Forelimb muscle (tissue), 1 donor: ENCODE results near the gene CD40LG. TPM values are rescaled to one million over a fixed set of nuclear protein-coding genes. Genes with fewer than 3 reads are reported as not detected.

Source experiments
- DNase-seq: peaks from one replicate; pipeline ENCODE4 v3.0.0-alpha.2; 2013; ENCODE audit warnings: low read depth
- polyA plus RNA-seq: library from polyadenylated mRNA; unstranded; fragments of 120-200 nt; gene quantifications from one replicate; pipeline ENCODE4 v1.2.1, GENCODE V29; 2013; ENCODE audit not compliant: insufficient read length

Gene CD40LG
- polyA plus RNA-seq, 1 donor = not detected

DNA sequence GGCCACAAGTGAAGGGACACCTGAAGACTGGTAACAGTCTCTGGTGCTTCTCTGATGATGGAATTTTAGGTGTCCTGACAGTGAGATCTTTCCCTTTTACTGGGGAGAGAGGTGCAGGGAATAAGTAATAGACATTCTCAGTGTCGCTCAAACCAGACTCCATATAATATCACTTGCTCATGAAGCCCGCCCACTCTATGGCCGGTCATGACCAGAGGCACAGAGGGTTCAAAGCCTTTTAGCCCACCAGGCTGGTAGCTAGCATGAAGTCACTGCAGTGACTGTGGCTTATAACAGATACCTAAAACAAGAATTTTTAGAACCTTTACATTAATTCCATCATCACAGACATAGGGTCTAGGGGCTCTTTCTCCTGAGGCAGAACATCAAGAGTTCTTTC, 2.9 kb downstream of the CD40LG start:
- DNase-seq = no peak

DNA sequence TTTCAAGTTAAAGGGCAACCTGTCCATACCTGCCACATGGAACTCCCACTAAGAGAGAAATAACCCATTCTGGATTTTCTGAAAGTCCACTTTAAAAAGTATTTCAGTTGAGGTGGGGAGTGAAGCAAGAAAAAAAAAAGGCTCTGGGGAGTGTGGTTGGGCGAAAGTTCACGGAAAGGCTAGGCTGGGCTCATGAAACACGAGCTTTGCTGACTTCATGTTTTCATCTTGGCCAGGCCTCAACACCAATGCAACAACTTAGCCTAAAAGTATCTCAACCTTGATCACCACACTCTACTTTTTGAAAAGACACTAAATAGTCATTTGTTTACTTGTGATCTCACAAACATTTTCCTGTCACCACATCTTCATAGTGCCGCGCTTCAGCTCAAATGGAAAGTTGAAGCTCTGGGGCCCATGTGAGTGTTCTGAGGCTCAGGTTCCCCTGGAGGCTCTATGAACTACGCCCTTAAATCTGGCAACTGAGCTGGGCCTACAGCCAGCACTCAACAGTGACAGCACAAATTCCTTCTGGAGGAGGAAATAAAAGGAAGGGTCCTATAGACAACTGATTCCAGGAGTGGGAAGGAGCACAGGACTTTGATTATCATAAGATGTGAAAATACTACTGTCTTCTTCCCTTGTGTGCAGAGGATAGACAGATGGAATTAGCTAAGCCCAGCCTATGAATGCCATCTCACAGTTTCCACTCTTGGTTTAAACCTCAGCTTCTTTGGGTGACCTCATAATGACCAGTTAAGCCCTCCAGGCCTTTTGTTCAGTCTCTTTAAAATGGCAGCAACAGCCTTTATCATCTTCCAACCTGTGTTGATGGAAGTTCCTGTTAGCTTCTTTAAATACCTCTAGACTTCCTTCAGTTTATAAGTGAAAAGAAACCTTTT, 5.1 kb downstream of the CD40LG start:
- no peak for DNase-seq

DNA sequence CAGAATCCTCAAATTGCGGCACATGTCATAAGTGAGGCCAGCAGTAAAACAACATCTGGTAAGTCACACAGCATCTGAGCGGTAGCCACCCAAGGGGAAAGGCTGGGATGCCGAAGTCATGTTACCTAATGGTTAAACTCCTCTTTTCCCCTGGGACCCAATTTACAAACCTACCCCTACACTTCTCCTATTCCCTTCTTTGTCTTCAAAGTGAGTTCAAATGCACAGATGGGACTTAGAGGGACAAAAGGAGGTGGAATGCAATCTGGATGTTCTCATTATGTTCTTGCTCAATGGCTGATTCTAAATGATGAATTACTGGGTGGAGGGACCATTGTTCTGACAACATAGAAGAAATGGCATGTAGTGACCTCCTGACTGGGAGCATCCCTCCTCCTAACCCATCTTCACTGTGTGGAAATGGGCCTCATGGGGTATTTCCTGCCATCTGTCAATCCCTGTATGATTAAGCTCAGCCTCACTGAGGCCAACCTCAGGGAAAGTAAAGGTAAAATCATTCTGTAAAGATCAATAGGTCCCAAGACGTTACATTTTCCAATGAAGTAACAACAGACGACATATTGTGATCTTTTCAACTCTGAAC, 8.5 kb downstream of the CD40LG start:
- DNase-seq = no peak

DNA sequence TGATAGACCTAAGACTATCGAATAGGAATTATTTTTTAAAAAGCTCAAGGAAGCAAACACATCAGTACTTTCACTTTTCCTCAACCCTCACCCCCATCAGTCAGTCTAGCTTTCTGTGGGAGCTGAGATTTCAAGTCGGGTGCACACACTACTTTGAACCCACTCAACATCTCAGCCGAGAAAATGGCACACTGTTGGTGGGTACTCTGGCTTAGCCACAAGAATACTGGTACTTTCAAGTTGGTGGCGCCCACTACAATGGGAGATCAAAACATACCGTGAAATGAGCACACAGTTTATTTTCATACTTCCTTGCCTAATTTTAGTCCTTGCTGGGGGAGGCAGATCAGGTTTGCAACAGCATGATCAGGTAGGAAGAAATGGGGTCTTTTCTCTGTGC, 10.2 kb downstream of the CD40LG start:
- no peak for DNase-seq

DNA sequence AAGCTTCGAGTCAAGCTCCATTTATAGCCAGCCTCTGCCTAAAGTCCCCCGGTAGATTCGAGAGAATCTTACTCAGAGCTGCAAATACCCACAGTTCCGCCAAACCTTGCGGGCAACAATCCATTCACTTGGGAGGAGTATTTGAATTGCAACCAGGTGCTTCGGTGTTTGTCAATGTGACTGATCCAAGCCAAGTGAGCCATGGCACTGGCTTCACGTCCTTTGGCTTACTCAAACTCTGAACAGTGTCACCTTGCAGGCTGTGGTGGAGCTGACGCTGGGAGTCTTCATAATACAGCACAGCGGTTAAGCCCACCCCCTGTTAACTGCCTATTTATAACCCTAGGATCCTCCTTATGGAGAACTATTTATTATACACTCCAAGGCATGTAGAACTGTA, 11.2 kb downstream of the CD40LG start:
- DNase-seq = no peak

DNA sequence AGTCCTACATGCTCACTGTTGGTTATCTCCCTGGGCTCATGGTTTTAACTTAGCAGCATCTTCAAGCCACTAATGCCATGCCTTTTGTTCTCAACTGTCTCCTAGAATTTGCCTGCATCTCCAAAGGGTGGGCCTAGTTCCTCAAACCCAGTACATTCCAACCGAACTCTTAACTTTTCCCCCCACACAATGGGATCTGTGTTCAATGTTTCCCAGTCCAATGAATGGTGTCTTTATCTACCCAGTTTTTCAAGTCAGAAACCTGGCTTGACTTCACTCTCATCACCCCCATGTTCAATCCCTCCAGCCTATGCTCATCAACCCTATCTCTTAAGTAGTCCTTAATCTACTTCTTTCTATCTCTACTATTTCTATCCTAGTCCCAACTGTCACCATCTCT, 12.9 kb downstream of the CD40LG start:
- no peak for DNase-seq

DNA sequence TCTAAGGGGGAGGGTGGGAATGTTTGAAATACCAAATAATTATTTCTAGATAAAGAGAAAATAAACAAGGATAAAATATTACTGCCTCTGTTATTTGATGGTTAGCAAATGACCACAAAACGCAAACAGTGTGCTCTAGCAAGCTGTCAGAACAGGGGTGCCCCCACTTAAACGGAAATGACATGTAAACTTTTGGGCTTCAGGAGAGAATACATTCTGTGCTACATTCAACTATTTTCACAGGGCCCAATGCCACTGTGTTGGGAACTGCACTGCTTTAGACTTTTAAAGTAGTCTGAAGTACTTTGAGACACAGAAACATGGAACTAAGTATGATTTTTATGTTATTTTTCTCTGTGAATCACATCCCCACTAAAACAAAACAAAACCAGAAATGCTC, 14.1 kb downstream of the CD40LG start:
- DNase-seq = no peak

DNA sequence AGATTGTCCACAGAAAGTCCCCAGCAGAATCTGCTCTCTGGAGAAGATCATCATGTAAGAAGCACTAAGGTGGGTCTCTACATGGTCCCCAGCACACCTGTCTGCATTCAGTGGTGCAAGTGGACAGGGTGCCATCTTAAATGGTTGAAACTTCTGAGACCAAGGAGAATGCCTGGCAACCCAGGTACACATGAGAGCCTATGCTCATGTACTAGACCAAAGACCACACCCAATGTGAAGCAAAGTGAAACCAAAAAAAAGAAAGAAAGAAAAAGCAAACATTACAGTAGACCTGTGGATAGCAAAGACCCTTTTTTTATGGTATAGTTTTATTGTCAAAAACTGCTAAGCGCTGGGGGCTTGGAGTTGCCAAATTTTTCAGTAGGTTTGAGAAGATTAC, 15.0 kb downstream of the CD40LG start:
- no peak for DNase-seq

DNA sequence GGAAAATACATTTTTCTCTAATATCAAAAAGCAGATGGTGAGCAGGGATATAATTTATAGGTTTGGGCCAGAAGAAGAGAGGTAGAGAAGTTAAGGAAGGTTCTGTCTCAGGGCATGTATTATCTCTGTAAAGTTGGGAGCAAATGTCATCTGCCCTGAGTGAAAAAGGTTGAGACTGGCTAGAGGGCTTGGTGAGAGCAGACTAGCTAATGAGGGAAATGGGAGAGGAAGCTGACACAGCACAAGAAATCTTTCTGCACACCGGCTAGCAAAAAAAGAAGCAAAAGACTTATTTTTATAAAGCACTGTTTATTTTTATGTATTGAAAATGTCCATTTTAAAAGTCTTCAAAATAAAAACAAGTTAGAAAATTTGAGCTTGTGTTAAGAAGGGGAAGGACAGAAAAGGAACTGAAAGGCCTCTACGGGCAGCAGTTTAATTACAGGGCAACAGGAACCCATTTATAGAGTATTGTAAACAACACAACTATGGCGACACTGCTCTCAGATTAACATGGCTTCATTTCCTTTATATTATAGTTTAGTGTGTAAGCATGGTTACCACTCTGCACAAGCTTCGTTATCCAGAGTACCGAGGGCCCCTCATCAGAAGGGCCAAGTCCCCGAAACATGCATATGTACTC, 17.4 kb downstream of the CD40LG start:
- DNase-seq = no peak

DNA sequence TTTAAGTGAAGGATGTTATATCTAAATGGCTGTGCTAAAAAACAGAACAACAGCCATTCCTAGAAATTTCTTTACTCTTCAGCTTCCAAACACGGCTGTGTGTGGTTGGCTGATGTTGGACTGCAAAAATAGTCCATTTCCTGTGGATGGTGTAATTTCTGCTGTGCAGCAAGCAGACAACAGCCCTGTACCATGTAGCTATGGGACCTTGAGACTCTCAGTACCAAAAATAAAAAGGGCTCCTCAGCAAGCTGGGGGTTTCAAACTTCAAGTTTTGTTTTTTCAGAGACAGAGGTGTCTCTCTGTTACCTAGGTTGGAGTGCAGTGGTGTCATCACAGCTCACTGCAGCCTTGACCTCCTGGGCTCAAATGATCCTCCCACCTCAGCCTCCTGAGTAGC, 18.1 kb downstream of the CD40LG start:
- DNase-seq = no peak

DNA sequence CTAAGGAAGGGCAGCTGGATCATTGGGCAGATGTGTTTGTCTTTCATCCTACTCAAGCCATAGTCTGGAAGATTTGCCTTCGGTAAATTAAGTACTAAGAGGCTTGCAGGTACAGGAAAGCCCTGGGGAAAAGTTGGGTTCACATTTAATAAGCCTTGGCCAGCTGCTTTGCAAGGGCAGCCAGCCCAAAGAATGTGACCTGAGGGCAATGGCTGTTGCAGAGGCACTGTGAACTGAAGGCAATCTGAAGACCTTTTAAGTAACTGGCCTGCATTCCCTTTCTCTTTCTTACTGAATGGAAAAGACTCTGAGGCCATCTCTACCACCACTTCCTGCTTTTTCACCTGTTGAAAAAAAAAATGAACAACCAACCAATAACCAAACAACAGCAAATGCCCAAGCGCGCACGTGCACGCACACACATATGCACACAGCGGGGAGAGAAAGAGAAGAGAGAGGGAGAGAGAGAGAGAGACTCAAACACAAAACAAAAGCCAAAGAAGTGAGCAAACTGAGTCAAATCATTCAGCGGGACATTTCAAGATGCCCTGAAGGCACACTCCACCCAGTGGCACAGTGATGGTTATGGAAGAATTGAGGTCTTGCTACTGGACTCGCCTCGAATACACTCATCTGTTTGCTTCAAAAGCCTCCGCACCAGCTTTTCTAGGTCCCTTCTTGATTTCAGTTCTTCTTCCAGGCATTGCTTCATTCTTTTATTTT, 19.6 kb downstream of the CD40LG start:
- DNase-seq = no peak

DNA sequence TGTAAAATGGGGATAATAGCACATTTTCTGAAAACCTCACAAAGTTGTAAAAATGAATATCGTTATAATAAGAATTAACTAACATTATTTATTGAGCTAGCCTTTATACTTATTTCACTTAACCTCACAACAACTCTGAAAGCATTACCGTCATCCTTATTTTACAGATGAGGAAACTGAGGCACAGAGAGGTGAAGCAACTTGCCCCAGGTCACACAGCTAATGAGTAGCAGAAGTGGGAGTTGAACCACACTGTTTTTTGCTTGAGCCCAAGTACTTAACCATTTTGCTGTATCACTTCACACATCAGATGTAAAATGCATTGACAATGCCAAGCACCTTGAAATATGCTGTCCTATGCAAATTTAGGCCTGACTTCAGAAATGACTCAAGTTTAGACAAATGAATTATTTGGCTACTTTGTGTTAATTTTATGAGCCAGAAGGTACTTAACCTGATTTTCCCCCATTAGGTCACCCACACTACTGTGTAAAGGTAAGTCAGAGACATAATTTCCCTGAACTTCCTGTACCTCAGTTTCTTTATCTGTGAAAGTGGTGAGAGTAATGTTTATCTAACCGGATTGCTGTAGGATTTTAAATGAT, 23.1 kb downstream of the CD40LG start:
- no peak for DNase-seq

DNA sequence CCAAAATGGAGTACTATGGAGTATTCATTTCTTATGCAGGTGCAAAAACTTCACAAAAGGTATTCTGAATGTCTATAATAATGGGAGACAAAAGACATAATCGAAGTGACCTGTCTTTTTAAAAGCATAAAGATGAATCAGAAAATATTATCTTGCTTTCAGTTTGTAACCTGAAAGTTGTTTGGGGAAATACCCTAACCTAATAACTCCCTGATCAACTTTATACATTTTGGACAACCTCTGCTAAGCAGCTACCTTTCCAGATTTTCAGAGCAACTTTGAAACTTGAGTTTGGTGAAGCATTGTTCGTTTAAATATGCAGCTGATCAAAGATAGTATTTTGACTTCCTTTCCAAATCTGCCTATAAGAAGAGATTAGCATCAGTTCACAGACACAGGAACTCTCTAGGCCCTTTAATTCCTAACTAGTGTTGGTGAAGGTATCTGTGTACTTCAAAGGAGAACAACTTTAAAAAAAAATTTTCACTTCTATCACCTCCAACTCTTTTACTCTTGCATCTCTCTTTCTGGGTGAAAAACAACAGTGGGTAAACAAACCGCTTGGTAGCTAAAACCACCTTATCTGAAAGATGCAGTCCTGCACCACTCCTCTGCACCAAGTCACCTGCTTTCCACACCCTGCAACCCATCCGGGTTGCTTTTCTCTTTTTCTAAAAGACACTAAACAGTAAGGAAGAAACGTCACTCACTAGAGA, 26.5 kb downstream of the CD40LG start:
- DNase-seq = no peak

DNA sequence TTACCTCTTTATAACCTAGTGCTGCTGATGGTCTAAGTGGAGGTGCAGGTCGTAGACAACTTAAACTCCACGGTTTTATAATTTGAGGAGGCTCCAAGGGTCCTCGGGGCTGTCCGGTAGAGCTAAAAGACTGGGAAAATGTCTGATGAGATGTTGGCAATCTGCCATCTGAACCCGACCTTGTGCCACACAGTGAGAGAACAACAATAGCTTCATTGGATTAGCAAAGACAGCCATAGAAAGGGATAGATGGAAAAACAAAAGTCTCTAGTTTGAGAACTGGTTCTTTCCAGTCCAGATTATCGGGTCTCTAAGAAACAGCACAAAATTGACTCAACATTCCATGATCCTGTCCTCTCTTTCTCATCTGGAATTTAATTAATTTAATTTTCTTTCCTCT, 31.6 kb downstream of the CD40LG start:
- no peak for DNase-seq

DNA sequence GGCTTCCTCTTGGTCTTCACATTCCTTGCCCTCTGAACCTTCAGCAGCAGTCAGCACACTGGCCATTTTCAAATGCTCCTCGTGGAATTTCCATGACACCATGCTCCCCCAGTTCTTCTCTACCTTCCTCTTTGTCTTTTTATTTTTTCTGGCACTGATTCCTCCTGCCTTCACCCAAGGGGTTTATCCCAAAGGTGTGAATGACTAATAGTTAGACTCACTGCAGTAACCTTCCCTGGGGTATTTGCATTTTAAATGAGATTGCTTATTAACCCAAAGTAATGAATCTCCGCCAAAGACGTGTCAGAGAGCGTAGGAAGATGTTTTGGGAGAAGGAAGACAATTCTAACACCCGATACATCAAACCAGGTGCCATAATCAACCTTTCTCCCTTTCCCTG, 36.2 kb downstream of the CD40LG start:
- DNase-seq = no peak

DNA sequence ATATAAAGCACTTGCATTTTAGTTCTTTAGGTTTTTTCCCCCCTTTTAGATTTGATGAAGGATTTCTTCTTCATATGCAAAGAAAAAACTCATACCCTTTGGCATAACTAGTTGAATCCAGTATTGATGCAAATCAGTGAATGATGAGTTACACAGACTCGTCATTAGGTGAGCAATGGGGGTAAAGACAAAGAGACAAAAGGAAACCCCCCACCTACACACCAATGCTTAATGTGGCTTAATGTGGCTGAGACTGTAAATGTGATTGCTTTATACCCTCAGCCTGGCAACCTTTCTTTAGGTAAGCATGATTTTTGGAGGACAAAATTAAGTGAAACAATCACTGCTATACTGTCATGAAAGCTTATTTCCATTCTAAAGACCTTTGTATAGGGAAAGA, 39.5 kb downstream of the CD40LG start:
- no peak for DNase-seq

DNA sequence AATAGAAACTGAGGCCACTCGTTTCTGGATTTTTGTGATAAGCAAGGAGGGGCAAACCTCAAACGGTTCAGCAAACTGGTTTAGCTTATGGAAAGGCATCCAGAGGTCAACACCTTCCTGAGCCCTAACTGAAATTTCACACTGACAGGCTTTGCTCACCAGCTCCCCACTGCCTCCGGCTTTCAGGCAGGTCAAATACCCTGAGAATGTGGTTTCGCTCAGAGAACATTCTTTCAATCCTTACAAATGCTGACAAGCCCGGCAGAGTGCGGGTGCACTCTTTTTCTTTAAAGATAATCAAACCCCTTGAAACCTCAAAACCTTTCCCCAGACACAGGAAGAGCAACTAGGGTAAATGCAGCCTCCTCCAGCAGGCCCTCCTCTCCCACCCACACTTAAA, 41.5 kb downstream of the CD40LG start:
- no peak for DNase-seq

DNA sequence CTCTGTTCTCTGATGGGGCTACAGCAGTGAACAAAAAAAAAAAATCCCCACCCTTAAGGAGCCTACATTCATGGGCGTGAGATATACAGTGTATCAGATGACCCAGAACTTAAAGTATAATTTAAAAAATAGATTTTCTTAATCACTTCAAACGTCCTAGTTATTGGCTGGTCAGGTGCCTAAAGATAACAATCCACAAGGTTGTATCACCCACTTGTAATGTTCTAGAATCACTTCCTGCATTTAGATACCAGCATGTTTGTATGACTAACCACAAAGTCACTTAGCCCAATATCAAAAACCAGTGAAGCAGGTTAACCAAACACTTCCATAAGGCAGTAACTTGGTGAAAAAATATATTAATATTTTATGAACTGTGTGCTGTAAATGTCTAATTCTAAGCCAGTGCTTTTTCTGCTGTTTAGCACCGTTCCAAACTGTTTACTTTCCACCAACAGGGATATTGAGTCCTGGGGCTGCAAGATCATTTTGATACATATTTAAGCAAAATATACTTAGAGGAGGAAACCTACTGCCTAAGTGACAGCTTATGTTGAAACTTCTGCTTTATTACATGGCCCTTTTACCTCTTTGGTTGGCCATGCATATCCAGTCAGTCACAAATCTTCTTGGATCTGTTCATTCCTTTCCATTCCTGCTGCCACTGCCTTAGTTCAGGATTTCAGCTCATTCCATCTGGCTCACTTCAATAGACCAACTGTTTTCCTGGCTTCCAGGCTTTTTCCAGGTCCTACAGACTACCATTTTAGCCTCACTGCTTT, 43.3 kb downstream of the CD40LG start:
- no peak for DNase-seq

DNA sequence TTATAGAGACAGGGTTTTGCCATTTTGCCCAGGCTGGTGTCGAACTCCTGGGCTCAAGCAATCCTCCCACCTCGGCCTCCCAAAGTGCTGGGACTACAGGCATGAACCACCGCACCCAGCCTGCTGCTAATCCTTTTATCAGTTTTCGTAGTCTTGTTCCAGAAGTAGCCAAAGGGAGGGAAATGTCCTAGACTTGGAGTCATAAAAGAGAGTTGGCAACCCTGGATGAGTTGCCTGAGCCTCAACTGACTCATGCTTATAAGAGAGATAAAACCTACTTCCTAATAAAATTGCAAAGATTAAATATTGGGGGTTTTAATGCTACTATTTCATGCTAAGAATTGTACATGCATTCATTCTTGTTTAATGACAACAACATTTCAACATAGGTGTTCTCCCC, 44.3 kb downstream of the CD40LG start:
- DNase-seq = no peak

DNA sequence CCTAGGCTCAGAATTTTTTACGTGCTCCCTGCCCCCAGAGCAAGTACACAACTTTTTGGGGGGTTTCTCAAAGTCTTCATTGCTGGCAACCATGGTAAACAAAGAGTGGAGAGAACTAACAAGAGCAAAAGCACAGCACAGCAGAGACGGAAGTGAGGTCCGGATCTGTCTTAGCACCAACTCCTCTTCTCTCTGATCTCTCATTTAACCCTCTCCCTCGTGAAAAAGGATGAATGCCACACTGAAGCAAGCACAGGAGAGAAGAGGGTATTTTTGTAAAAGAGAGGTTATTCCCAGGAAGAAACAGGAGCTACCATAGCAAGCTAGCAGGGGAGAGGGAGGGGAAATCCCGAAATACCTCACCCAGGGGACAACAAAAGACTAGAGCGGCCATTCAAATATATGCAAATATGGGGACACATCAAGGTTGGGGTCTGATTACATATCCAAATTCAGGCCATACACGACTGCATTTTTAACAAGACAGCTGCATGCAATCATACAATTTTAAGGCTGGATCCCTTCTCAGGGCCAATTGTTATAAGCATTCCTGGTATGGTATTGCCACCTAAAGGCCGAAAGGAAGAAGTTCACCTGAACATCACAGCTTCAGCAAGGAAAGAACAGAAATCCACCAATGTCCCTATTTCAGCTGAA, 46.6 kb downstream of the CD40LG start:
- DNase-seq = peak; percentile 32
